ENCODE results near the gene SGTB. TPM values are rescaled to one million over a fixed set of nuclear protein-coding genes. Genes with fewer than 3 reads are reported as not detected.
"Not testable (repeated sequence)": the region's sequence is repeated elsewhere in the genome, so short reads cannot be mapped to it uniquely, and the experiment has no call there.

The SGTB gene
- polyA plus RNA-seq, 1 donor from 2014 or later, result 9.6 TPM

GRCh38 chr5:65734921-65735320, 13.0 kb upstream of the SGTB start:
- peaks cover 17% of the 10 kb centered on the region for H3K79me2 ChIP-seq (replicated peaks; ENCODE audit: insufficient read depth, low read length)
- H3K27me3 ChIP-seq (ENCODE audit: insufficient read depth, low read depth, low read length), result no peaks in the 10 kb centered on the region
- H3K9me2 ChIP-seq (ENCODE audit: insufficient read depth, low read length), result no peaks in the 10 kb centered on the region
- H3K27ac ChIP-seq (ENCODE audit: low read length), result no peak overlapping the region
- H2AFZ ChIP-seq (ENCODE audit: low read depth, low read length), result no peak overlapping the region
- no peak overlapping the region for H3K4me2 ChIP-seq (ENCODE audit: low read length)
- H3K4me3 ChIP-seq (ENCODE audit: low read length), result no peak overlapping the region
- no peaks in the 10 kb centered on the region for H3K9me3 ChIP-seq (ENCODE audit: low read length)
- H3K9ac ChIP-seq (ENCODE audit: low read length), result no peak overlapping the region
- H4K20me1 ChIP-seq (ENCODE audit: insufficient read depth), result no peaks in the 10 kb centered on the region
- H3F3A ChIP-seq (ENCODE audit: insufficient read depth, low read length, poor library complexity, severe bottlenecking), result no peaks in the 10 kb centered on the region
- no peak for TF ChIP-seq TAF1 (IDR thresholded peaks at IDR 0.05; ENCODE audit: low read depth)
- TF ChIP-seq POLR2AphosphoS5 (IDR thresholded peaks at IDR 0.05), result no peak
- no peak for TF ChIP-seq RAD21 (conservative IDR thresholded peaks at IDR 0.05)
- no peak for TF ChIP-seq REST (IDR thresholded peaks at IDR 0.05; ENCODE audit: borderline replicate concordance)
- no peaks in the 10 kb centered on the region for H3K36me3 ChIP-seq (ENCODE audit: insufficient read depth, low read length)

- H3F3A ChIP-seq (ENCODE audit: insufficient read depth, low read length, poor library complexity, severe bottlenecking); H3K36me3 ChIP-seq (ENCODE audit: insufficient read depth, low read length); H3K4me3 ChIP-seq (ENCODE audit: low read length); H3K9me2 ChIP-seq (ENCODE audit: insufficient read depth, low read length); H3K9me3 ChIP-seq (ENCODE audit: low read length); H2AFZ ChIP-seq (ENCODE audit: low read depth, low read length); H3K9ac ChIP-seq (ENCODE audit: low read length); H3K27ac ChIP-seq (ENCODE audit: low read length); H4K20me1 ChIP-seq (ENCODE audit: insufficient read depth); H3K27me3 ChIP-seq (ENCODE audit: insufficient read depth, low read depth, low read length); H3K4me2 ChIP-seq (ENCODE audit: low read length): not testable (repeated sequence)
- peaks cover 12% of the 10 kb centered on the region for H3K79me2 ChIP-seq (replicated peaks; ENCODE audit: insufficient read depth, low read length)
Measured at GRCh38 chr5:65734196-65734775, 12.4 kb upstream of the SGTB start.

- H3K27ac ChIP-seq (ENCODE audit: low read length); H3K36me3 ChIP-seq (ENCODE audit: insufficient read depth, low read length): not testable (repeated sequence)
Measured at GRCh38 chr5:65732046-65732445, 10.1 kb upstream of the SGTB start.

GRCh38 chr5:65730910-65731309, 9.0 kb upstream of the SGTB start:
- Histone ChIP-seq H3F3A (ENCODE audit: insufficient read depth, low read length, poor library complexity, severe bottlenecking) (no peaks in the 10 kb centered on the region), H2AFZ (ENCODE audit: low read depth, low read length) (no peak overlapping the region), H3K79me2 (replicated peaks; ENCODE audit: insufficient read depth, low read length) (peaks cover 18% of the 10 kb centered on the region), H3K4me2 (ENCODE audit: low read length) (no peak overlapping the region), H3K9me2 (ENCODE audit: insufficient read depth, low read length) (no peaks in the 10 kb centered on the region), H3K9ac (ENCODE audit: low read length) (no peak overlapping the region), H4K20me1 (ENCODE audit: insufficient read depth) (no peaks in the 10 kb centered on the region), H3K9me3 (ENCODE audit: low read length) (no peaks in the 10 kb centered on the region), H3K27me3 (ENCODE audit: insufficient read depth, low read depth, low read length) (no peaks in the 10 kb centered on the region), H3K4me3 (ENCODE audit: low read length) (no peak overlapping the region), H3K36me3 (ENCODE audit: insufficient read depth, low read length) (no peaks in the 10 kb centered on the region), H3K27ac (ENCODE audit: low read length) (no peak overlapping the region)
- TF ChIP-seq TAF1 (IDR thresholded peaks at IDR 0.05; ENCODE audit: low read depth), result no peak
- TF ChIP-seq SMC3 (conservative IDR thresholded peaks at IDR 0.05; ENCODE audit: poor library complexity), result no peak
- no peak for TF ChIP-seq RAD21 (conservative IDR thresholded peaks at IDR 0.05)
- no peak for TF ChIP-seq MXI1 (conservative IDR thresholded peaks at IDR 0.05; ENCODE audit: poor library complexity, severe bottlenecking)

More at GRCh38 chr5:65732046-65732445, 10.1 kb upstream of the SGTB start:
- not testable (repeated sequence) for H2AFZ ChIP-seq (ENCODE audit: low read depth, low read length); H3F3A ChIP-seq (ENCODE audit: insufficient read depth, low read length, poor library complexity, severe bottlenecking); H3K27me3 ChIP-seq (ENCODE audit: insufficient read depth, low read depth, low read length); H3K4me2 ChIP-seq (ENCODE audit: low read length); H4K20me1 ChIP-seq (ENCODE audit: insufficient read depth); H3K9me2 ChIP-seq (ENCODE audit: insufficient read depth, low read length); H3K9ac ChIP-seq (ENCODE audit: low read length); H3K4me3 ChIP-seq (ENCODE audit: low read length); H3K9me3 ChIP-seq (ENCODE audit: low read length)
- peaks cover 17% of the 10 kb centered on the region for H3K79me2 ChIP-seq (replicated peaks; ENCODE audit: insufficient read depth, low read length)
